Amniotic epithelial cell (primary cell): ENCODE data around the gene ALPG.
"Not testable (repeated sequence)": the region's sequence is repeated elsewhere in the genome, so short reads cannot be mapped to it uniquely, and the experiment has no call there.

ENCODE experiments used
- DNase-seq: peaks from one replicate; pipeline ENCODE4 v3.0.0-alpha.2; 2010; ENCODE audit warnings: low read depth

The ALPG gene

DNA sequence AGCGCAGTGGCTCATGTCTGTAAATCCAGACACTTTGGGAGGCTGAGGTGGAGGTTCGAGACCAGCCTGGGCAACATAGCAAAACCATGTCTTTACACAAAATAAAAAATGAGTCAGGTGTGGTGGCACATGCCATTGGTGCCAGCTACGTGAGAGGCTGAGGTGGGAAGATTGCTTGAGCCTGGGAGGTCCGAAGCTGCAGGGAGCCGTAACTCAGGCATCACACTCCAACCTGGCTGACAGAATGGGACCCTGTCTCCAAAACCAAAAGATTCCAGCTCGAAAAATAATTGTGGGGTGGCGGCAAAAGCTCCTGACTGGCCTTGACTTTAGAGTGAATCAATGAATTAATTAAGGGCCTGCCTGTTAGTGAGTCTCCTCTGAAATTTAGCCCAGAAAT lies 29.3 kb upstream of the ALPG start:
- DNase-seq, result no peak

DNA sequence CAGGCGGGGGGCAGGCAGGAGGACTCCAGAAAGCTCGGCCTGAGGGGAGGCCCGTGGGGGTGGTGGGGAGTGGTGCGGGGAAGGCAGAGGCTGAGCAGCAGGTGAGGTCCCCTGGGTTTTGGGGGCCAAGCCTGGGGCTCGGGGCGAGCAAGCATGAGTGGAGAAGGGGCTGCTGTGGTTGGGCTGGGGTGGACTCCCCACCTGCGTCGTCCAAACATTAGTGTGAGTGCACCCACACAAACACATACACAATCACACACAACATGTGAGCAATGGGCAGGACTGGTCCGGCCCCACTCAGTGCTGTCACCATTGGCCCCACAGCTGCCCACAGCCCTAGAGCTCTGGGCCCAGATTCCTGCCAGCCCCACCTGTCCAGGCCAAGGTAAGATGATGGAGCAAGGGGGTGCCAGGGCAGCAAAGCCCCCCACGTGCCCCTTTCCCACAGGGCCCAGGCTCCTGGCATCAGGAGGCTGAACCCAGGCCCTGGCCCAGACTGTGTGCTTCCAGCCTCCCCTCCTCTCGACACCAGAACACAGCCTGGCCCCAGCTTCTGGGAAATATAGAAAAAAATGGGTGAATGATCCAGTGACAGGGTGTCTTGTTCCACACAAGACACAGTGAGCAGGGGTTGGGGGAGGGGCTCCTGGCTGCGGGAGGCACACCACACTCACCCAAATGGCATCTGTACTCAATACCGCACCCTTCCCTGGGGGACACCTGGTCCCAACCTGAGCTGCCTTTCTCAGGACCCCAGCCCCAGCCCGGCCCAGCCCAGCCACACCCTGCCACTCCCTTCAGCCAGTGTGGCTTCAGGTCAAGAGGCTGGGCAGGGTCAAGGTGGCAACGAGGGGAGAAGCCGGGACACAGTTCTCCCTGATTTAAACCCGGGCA lies 28.6 kb upstream of the ALPG start:
- no peak for DNase-seq

DNA sequence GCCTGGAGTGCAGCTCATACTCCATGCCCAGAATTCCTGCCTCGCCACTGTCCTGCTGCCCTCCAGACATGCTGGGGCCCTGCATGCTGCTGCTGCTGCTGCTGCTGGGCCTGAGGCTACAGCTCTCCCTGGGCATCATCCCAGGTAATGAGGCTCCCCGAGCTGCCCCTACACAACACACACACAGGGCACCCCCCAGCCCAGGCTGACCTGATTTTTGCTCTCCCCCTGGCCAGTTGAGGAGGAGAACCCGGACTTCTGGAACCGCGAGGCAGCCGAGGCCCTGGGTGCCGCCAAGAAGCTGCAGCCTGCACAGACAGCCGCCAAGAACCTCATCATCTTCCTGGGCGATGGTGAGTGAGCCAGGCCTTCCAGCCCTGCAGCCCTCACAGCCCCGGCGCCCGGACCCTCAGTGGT lies 27.9 kb upstream of the ALPG start, which contains the start of gene ALPP:
Gene ALPP (plus strand): TSS at position 17 of the 417 bp plus-strand sequence. CDS start 52 bp downstream, at position 69.
- not testable (repeated sequence) for DNase-seq

DNA sequence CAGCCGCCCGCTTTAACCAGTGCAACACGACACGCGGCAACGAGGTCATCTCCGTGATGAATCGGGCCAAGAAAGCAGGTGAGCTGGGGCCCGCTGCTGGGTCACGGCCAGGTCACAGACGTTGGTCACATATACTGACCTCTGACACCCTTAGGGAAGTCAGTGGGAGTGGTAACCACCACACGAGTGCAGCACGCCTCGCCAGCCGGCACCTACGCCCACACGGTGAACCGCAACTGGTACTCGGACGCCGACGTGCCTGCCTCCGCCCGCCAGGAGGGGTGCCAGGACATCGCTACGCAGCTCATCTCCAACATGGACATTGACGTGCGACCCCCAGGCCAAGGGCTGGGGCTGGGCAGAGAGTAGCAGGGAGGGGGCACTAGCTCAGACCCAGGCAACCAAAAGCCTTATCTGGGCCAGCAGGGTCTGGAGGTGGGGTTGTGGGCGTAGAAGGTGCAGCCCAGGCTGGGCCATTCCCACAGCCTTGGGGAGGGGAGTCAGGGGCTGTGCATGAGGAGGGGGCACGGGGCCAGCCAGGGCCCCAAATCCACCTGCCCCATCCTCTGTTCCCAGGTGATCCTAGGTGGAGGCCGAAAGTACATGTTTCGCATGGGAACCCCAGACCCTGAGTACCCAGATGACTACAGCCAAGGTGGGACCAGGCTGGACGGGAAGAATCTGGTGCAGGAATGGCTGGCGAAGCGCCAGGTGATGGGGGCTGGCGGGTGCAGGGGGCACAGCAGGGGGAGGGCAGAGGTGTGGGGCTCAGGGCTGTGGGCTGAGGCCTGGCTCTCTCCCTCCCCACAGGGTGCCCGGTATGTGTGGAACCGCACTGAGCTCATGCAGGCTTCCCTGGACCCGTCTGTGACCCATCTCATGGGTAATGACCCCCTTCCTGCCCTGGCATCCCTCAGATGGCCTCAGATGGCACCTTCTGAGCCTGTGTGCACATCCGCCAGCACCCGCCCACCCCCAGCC lies 26.7 kb upstream of the ALPG start:
- not testable (repeated sequence) for DNase-seq

DNA sequence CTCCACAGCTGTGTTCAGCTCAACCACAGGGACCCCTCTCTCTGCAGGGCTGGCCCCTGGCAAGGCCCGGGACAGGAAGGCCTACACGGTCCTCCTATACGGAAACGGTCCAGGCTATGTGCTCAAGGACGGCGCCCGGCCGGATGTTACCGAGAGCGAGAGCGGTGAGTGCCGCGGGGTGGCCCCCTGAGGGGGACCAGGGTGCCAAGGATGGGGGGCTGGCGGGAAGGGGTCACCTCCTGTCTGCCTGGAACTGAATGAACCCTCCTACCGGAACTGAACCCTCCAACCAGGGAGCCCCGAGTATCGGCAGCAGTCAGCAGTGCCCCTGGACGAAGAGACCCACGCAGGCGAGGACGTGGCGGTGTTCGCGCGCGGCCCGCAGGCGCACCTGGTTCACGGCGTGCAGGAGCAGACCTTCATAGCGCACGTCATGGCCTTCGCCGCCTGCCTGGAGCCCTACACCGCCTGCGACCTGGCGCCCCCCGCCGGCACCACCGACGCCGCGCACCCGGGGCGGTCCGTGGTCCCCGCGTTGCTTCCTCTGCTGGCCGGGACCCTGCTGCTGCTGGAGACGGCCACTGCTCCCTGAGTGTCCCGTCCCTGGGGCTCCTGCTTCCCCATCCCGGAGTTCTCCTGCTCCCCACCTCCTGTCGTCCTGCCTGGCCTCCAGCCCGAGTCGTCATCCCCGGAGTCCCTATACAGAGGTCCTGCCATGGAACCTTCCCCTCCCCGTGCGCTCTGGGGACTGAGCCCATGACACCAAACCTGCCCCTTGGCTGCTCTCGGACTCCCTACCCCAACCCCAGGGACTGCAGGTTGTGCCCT lies 25.2 kb upstream of the ALPG start:
- DNase-seq, result not testable (repeated sequence)

DNA sequence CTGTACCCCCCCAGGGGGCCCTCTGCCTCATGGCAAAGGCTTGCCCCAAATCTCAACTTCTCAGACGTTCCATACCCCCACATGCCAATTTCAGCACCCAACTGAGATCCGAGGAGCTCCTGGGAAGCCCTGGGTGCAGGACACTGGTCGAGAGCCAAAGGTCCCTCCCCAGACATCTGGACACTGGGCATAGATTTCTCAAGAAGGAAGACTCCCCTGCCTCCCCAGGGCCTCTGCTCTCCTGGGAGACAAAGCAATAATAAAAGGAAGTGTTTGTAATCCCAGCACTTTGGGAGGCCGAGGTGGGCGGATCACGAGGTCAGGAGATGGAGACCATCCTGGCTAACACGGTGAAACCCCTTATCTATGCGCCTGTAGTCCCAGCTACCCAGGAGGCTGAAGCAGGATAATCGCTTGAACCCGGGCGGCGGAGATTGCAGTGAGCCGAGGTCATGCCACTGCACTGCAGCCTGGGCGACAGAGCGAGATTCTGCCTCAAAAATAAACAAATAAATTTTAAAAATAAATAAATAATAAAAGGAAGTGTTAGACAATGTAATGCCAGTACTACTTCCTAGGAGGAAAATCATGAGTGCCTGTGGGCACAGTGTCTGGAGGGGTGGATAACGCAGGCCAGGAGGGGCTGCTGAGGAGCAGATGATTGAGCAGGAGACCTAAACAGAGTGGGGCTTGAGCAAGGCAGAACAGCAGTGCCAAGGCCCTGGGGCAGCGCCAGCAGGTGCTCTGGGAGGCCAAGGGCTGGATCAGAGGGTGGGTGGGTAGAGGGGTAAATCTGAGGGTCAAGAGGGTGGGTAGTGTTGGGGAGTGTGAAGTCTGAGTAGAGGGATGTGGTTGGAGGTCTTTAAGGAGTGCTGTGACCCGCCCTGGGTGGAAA lies 24.1 kb upstream of the ALPG start:
- peak; percentile 25 for DNase-seq

DNA sequence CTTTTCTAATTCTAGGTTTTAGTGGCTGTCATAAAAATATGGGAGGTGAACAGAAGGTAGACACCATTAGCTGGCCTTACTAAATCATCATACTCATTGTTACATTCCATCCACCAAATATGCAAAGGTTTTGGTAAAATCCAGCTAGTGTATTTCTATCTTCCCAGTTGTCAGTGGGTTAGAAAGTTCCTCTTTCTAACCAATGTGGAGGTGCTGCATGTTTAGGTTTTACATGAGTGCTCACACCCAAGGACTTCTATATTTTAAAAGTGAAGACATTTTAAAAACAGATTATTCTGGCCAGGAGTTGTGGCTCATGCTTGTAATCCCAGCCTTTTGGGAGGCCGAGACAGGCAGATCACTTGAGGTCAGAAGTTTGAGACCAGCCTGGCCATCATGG lies 22.2 kb upstream of the ALPG start:
- no peak for DNase-seq

DNA sequence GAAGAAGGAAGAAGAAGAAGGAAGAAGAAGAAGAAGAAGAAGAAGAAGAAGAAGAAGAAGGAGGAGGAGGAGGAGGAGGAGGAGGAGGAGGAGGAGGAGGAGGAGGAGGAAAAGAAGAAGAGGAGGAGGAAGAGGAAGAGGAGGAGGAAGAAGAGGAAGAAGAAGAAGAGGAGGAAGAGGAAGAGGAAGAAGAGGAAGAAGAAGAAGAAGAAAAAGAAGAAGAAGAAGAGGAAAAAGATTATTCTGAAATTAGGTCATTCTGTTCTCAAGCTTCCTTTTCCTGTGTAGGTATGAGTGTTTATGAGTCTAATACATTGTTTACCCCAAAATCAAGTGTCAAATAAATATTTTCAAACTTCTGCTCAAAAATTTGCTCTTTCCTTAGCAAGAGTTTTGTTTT lies 21.6 kb upstream of the ALPG start:
- not testable (repeated sequence) for DNase-seq

DNA sequence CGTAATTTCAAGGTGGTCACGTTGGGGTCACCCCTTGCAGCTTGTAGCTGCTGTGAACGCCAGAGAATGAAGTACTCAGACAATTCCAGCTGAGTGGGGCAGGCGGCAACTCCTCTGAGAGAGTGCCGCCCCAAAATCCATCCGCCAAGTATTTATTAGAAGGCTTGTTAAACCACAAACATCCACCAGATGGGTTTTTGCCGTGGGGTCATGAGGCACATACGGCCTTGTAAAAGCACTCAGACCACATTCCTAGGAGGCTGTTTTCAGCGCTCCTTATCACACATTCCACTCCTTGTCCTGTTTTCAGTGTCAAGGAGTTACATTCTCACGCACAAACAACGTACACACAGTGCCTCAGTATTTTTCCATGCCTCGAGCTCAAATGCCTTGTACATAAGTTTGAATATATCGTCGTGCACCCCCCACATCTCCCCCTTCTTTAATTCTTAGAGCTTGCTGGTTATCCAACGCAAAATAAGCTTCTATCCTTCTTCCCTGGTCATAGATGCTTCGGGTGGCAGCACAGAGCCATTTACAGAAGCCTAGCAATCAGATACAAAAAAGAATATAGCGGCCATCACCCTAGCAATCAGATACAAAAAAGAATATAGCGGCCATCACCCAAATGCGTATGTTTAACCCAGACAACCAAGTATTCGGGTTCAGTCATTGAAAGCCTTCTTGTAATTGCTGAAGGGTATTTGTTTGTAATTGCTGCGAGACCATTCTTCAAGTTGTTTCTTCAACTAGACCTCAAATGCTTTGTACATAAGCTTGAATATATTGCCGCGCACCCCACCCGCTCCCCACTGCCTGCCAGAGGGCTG lies 20.8 kb upstream of the ALPG start:
- peak; percentile 99 for DNase-seq

DNA sequence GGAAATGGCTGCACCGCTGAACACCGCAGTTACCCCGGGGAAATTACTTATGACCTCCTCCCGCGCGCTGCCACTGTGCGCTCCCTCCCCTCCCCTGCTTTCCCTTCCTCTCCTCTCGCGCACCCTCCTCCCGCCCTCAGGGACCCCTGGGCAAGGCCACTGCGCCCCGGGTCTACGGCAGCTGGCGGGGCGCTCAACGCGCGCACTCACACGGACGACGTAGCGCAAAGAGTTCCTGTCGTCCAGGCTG lies 20.2 kb upstream of the ALPG start:
- DNase-seq, result peak; percentile 24

DNA sequence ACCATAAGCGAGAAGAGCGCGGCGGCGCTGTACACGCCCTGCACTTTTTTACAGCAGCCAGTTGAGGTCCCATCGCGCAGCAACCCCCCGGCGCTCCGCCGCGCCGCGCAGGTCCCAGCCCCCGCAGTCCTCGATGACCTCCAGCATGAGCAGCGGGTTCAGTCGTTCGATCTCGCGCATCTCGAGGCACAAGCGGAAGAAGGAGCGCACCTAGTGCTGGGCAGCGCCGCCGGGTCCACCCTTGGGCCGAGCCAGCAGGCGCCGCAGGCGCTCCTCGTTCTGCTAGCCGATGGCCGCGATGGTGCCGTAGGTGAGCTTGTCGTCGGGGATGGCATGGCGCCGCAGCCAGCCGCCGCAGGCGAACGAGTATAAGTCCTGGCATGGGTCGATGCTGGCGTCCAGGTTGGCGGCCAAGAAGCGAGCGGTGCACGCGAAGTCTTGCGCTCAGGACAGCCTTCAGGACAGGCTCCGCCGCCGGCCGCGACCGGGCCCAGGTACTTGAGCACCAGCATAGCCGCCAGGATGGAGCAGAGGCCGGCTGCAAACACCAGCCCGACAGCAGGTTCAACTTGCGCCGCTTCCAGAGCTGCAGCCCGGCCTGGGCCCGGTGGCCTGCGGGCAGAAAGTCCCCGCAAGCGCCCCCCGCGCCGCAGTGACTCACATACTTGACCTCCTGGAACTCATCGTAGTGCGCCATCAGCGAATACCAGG lies 19.7 kb upstream of the ALPG start:
- no peak for DNase-seq

DNA sequence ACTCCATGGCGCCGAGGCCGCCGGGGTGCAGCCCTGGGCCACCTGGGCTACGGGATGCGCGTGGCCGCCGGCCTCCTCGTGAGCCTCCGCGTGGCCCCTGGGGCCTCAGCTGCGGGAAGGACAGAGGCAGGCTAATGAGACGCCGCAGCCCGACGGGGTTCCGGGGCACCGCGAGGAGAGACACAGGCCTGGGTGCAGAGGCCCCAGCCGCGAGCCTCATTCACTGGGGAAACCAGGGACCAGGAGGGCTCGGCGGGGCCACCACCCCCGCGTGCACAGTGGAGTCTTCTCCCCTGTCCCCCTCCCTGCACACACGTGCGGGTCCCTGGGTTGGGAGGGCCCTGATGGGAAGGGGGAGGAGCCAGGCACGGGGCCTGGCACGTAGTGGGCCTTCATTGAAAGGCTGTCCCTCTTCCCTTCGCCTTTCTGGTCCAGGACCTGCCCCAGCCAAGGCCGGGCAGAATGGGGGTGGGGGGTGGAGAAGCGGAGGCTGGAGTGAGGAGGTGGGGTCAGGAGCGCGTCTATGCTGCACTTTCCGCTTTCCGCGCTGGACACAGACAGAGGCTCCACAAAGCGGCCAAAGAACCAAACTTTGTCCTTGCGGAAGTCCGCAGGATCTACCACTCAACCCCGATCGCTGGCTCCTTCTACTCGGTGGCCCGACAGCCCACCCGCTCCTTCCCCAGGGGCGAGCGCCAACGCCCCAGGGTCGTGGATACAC lies 19.0 kb upstream of the ALPG start:
- no peak for DNase-seq

DNA sequence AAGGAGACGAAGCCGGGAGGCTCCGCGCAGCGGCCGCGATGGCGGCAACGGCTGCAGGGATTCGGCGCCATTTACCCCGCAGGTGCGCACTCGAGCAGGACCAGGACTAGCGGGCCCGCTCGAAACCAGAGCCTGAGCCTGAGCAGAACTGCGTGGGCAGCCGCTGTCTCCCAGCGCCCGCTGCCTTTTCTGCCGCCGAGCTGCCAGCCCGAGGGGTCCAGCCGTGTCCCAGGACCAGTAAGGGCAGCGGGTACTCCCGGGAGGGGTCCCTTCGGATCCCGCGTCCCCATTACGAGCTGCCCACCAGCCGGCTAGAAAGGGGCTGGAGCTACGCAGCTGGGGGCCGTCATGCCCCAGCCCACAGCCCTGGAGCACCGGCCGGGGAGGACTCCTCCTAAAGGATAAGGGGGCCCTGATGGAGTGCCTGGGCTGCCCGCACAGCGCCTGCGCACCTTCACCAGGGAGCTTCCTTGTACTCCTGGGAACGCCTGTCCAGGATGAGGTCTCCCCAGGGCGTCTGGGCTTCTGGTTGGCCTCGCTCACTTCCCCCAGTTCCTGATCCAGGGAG lies 18.2 kb upstream of the ALPG start:
- DNase-seq, result no peak

DNA sequence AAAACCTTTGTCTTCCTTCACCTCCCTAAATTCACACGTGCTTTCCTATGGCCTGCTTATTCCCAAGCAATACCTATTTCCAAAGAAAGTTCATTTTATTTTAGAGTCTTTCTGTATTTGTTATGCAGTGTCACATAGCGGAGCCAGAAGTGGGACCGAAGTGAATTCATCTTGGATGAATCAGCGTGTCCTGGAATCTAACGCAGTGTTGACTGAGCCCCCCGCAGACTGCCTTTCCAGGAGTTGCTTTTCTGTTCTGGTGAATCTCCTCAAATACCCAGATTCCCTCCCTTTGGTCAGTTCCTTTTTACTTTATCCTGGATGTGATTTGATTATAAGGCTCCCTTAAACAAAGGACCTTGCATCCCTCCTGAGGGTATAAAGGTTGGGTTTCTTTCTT lies 17.3 kb upstream of the ALPG start:
- DNase-seq, result peak; percentile 18

DNA sequence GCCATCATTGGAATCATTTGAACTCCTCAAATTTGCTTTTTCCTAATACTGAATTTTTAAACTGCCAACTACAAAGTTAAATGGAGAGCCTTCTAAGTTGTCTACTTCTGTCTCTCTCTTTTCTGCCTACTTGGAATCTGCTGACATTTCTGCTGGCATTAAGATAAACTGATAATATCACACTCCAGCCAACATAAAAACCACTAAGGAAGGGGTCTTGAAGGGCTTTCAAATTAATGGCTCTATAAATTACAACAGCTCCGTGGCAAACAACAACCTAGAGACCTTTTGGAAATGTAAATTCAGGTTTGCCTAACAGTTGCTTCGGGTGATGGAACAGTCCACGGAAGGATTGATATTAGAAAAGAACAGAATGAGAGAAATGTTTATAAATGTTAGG lies 16.0 kb upstream of the ALPG start:
- DNase-seq, result no peak

DNA sequence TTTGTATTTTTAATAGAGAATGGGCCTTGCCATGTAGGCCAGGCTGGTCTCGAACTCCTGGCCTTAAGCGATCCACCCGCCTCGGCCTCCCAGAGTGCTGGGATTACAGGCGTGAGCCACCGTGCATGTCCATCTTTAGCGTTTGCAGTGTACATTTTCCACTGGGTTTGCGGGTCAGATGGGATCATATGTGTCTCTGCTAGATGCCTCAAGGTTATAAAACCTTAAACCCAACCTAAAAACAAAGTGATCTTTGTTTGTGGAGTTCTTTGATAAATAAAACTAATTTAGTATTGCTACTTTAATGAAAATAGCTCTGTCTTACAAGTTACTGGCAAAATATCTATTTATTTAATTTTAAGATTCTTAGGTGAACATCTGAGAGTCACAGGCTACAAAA lies 13.1 kb upstream of the ALPG start:
- DNase-seq, result no peak

DNA sequence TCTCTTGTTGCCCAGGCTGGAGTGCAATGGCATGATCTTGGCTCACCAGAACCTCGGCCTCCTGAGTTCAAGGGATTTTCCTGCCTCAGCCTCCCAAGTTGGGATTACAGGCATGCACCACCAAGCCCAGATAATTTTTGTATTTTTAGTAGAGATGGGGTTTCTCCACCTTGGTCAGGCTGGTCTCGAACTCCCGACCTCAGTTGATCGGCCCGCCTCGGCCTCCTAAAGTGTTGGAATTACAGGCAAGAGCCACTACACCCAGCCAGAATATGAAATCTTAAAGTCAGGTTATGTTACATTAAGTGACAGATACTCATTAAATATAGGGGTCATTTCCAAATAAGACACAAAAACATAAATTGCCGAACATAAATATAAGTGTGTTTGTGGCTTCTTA lies 12.2 kb upstream of the ALPG start:
- not testable (repeated sequence) for DNase-seq

DNA sequence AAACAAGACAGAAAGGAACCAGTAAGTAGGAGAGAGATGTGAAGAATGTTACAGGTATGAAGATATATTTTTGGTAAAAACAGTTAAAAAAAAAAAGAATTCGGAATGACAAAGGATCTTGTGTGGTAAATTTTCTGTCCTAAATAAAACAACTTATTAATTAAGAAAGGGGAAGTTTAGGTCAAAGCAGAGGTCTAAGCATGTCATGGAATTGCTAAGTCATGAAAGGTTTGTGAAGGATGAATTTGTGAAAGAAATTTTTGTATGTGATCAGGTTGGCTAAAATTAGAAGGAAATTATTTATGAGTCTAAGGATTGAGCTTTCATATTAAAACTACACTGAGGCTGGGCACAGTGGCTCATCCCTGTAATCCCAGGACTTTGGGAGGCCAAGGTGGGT lies 11.1 kb upstream of the ALPG start:
- no peak for DNase-seq

DNA sequence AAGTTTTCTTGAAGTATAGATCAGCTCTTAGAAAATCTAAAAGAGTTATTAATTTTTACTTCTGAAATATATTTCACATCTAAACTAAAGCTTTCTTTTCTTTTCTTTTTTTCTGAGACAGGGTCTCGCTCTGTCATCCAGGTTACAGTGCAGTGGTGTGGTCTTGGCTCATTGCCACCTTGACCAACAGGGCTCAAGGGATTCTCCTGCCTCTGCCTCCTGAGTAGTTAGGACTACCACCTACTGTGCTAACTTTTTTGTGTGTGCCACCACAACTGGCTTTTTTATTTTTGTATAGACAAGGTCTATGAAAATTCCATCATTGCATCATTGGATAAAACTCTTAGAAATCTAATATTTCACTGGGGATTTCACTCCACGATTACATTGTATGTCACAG lies 10.0 kb upstream of the ALPG start:
- no peak for DNase-seq
